Amygdala (tissue), 56 donors: ENCODE measurements around the gene COX4I2.

Experiments
- DNase-seq, 56 donors: peaks; one replicate each; lab custom pipeline; 2025; lab: John Stamatoyannopoulos, UW

COX4I2 gene

DNA sequence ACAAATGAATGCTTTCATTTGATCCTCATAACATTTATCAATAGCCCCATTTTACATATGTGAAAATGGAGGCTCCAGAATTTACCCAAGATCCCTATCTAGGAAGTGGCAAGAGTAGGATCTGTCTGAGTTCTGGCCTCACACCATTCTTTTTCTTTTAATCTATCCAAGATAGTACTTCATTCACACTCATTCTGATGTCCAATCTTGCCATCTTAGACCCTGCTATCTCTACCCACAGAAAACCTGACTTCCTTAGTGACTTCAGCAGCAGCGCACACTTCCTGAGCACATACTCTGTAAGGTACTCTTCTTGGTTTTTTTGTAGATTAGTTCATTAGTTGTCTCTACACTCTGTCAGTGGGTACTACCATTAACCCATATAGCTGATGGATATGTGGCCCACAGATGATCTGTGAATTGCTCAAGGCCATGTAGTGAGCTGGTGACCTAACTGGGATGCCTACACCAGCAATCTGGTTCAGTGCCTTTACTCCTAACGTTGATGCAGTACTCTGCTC, 36.3 kb downstream of the COX4I2 start:
- no peak for DNase-seq

GRCh38 chr20:31674895-31675827, 37.4 kb downstream of the COX4I2 start:
- DNase-seq = peak in 49 of 56 donors; percentile 12 to 76 (median 44)

GRCh38 chr20:31675828-31676608, 38.3 kb downstream of the COX4I2 start:
- peak in 13 of 56 donors; percentile 7 to 40 (median 22) for DNase-seq

GRCh38 chr20:31676609-31676989, 38.9 kb downstream of the COX4I2 start:
- DNase-seq = no peak

GRCh38 chr20:31677553-31678260, 40.0 kb downstream of the COX4I2 start:
- no peak for DNase-seq

DNA sequence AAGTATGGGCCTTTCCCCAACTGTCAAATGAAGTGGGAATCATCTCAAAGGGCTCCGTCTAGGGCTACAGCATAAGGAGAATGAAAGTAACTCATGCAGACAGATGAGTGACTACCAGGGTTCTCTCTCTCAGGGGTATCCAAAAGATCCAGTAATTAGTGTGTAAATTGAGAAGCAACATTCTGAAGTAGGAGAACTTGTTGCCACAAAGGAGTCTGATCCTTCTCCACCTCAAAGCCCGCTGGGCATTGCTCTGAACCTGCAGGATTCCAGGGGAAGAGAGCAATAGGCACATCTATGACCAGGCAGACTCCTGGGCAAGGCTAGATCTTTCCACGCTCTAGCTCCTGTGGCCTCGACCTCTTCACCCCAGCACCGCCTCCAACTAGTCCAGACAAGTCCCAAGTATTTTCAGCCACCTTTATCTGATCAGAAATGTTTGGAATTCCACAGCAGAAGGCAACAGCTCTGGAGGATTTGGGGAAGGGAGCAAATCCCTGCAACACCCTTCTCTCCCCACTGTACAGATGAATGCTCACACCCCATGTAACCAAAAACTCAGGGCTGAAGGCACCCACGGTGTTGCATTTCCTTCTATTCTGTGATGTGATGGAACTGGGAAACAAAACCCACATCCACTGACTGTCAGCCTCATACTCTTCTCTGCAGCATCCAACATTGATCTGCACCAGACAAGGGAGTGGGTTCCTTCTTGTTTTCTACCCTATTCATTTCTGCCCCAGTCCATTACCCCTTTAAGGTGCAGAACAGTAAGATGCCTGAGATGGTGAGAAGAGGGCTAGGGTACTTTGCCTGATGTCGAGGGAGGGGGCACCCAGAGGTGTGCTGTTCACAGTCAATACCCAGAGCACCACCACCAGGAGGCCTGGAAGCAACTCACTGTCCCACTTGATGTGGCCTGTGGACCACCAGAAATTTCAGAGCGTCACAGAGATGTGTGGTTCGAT, 41.0 kb downstream of the COX4I2 start:
- no peak for DNase-seq

DNA sequence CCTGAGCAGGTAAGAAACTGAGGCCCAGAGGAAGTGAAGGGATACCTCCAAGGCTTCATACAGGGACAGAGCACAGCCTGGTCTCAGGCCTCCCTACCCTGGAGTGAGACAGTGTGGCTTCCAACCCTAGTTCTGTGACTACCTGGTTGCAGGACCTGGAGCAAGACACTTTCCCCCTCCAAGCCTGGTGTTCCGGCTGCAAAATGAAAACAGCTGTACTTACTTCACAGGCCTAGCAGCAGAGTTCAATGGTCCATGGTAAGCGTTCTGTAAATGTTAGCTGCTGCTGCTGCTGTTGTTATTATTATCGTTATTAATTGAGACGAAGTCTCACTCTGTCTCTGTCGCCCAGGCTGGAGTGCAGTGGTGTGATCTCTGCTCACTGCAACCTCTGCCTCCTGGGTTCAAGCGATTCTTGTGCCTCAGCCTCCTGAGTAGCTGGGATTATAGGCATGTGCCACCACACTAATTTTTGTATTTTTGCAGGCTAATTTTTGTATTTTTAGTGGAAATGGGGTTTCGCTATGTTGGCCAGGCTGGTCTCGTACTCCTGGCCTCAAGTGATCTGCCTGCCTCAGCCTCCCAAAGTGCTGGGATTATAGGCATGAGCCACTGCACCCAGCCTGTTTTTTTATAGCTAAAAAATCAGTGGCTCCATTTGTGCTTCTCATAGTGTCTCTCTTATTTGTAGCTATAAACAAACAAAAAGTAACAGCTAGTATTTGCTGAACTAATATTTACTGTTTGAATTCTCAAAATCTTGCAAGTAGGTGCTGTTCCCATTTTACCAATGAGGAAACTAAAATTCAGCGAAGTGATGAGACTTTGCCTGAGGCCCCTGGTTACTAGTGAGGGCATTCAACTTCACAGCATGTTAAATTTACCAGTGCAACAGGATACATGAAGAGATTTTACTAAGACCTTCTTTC, 41.9 kb downstream of the COX4I2 start:
- no peak for DNase-seq

DNA sequence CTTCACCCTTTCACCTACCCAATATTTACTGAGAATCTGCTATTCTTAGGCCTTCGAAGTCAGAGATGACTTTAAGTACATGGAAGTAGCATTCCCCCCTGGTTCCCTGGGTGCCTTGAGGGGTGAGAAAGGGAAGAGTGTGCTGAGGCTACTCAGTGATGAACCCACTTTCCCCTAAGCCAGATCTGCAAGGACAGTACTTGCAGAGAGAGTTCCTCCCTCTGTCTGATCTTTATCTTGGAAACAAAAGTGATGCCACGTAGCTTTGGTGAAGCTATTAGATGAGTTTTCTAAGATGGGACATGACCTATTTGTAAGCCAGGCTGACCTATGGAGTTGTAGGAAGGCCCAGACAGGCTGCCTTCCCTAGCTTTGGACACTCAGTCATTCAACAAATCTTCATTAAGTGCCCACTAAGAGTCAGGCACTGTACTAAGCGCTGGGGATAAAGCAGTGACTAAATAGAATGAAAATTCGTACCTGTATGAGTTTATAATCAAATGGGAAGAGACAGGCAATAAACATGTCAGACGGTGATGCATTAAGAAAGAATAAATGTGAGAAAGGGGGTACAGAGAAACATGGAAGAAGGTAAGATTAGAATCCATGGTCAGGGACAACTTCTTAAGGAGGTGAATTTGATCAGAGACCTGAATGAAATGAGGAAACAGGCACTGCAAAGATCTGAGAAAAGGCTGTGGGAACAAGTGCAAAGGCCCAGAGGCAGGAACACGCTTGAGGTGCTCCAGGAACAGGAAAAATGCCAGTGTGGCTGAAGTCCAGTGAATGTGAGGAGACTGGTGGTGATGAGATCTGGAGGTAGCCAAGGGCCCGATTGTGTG, 42.8 kb downstream of the COX4I2 start:
- DNase-seq = no peak

GRCh38 chr20:31681128-31681727, 43.5 kb downstream of the COX4I2 start:
- DNase-seq = no peak

GRCh38 chr20:31681769-31682168, 44.1 kb downstream of the COX4I2 start:
- no peak for DNase-seq

GRCh38 chr20:31682352-31682751, 44.6 kb downstream of the COX4I2 start:
- no peak for DNase-seq

GRCh38 chr20:31682927-31683326, 45.2 kb downstream of the COX4I2 start:
- no peak for DNase-seq

DNA sequence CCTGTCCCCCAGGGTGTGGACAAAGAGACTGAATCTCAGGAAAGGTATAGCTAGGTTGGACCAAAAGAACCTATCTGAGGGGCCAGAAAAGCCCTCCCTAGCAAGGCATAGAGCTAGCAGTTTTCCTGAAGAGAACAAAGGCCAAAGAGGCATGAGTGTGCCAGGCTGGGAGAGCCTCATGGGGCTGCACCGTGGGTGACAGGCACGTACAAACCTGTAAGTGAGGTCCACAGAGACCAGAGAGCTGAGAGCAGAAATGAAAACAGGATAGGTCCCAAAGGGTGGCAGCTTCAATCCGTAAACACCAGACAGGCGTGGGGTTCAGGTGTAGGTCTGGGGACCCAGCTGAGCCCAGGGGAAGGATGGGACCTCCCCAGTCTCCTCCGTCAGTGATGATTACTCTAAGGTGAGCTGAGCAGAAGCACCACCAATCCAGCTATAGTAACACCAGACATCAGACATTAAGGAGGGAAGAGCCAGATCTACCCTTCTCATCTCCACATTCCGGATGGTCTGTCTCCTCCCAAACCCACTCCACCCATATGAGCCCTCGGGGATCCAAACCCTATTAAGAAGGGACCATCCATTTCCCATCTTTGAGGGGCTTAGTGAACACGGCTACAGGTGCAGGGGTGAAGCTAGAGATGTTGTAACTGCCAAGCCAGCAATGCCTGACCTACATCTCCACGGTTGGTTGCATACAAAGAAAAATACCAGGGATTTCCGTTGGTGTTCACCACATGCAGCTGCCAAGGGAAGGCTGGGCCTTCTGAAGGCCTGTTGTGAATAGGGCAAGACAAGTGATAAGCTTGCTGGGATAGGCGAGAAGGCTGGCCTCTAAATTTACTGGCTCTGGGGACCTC, 46.7 kb downstream of the COX4I2 start:
- DNase-seq = no peak

- no peak for DNase-seq
Measured at GRCh38 chr20:31685853-31686643, 48.3 kb downstream of the COX4I2 start.

DNA sequence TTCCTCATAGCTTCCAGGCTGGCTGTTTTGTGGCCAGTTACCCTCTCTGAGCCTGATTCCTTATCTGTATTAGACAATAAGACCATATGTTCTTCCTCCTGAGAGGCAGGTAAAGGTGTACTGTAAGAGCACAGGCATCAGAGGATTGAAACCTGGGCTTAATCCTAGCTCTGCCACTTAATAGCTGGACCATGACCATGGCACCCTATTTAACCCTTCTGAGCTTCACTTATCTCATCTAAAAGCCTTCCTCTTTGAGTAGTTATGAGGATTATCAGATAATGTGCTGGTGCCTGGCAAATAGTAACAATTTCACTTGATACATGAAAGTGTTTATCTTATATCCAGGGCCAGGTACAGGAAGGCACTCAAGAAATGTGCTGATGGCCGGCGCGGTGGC, 50.1 kb downstream of the COX4I2 start:
- DNase-seq = no peak
